HG02678 (cell line): ENCODE measurements around the gene DCAF11.
"Not testable (repeated sequence)": the region's sequence is repeated elsewhere in the genome, so short reads cannot be mapped to it uniquely, and the experiment has no call there.

Source experiments
- ATAC-seq: cut with Tn5 transposase; IDR thresholded peaks from one replicate; pipeline ENCODE4 v1.9.1; 2021; ENCODE audit warnings: mild to moderate bottlenecking, moderate library complexity; ENCODE audit not compliant: unreplicated experiment

The DCAF11 gene

DNA sequence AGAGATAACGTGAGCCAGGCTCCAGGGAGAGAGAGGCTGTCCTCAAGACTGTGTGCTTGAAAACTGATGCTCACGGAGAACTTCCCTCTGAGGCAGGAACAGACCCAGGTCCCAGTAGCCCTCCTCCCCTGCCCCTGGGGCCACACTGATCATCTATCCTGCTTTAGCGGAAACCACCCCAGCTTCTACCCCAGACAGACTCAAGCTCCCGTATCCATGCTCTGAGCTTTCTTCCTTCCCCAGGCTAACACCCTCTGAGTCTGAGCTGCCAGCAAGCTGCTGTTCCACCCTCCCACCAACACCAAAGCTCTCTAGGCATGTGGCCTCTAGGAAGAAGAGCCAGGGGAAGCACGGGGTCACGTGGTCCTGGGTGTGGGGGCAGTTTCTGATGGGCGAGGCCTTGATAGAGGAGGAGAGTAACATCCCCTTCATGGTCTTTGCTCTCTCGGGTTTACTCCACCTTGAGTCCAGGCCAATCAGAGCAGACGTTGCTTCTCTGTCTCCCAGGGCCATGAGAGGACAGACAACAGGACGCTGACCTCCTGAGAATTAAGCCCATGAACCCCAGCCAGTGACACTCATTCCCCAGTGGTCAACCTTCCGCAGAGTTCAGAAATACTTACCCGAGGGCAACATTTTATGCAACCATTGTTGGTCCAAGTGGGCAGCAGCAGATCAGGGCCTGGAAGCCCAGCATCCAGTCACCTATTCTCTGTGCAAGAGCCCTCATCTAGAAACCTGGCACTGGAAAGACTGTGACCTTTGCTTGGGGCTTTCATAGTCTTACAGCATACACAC, 19.1 kb upstream of the DCAF11 start:
- ATAC-seq: peak; percentile 66

DNA sequence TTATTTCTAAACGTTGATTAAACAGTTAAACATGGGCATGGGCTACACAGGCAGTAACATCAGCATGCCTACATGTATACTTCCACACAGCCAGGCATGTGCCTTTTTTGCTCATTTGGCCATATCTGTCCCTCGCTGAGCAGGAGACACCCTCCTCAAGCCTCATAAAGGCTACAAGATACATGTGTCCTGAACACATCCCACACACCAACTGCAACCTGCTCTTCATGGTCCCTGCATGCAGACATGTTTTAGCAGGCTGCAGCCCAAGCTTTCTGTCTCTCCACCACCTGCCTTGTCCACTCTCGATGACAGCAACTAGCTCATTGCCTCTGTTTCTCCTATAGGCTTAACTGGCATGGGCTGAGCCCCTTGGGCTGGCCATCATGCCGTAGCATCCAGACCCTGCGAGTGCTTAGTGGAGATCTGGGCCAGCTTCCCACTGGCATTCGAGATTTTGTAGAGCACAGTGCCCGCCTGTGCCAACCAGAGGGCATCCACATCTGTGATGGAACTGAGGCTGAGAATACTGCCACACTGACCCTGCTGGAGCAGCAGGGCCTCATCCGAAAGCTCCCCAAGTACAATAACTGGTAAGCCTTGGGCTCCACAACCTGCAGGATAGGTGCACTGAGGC, 17.9 kb upstream of the DCAF11 start:
- ATAC-seq: no peak

DNA sequence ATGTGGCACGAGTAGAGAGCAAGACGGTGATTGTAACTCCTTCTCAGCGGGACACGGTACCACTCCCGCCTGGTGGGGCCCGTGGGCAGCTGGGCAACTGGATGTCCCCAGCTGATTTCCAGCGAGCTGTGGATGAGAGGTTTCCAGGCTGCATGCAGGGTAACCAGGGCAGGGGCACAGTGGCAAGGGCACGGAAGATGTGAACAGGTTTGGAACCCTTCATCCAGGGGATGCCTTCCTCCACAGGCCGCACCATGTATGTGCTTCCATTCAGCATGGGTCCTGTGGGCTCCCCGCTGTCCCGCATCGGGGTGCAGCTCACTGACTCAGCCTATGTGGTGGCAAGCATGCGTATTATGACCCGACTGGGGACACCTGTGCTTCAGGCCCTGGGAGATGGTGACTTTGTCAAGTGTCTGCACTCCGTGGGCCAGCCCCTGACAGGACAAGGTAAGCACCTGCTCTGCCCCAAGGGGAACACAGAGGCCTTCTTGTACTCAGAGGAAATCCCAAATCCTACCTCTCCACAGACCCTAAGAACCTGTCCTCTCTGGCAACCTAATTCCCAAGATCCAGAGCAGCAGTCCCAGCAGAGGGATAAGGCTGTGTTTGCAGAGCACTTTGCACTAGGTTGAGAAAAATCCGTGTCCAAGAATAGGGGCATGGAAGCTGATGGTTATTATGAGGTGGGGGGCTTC, 16.2 kb upstream of the DCAF11 start:
- ATAC-seq: no peak

DNA sequence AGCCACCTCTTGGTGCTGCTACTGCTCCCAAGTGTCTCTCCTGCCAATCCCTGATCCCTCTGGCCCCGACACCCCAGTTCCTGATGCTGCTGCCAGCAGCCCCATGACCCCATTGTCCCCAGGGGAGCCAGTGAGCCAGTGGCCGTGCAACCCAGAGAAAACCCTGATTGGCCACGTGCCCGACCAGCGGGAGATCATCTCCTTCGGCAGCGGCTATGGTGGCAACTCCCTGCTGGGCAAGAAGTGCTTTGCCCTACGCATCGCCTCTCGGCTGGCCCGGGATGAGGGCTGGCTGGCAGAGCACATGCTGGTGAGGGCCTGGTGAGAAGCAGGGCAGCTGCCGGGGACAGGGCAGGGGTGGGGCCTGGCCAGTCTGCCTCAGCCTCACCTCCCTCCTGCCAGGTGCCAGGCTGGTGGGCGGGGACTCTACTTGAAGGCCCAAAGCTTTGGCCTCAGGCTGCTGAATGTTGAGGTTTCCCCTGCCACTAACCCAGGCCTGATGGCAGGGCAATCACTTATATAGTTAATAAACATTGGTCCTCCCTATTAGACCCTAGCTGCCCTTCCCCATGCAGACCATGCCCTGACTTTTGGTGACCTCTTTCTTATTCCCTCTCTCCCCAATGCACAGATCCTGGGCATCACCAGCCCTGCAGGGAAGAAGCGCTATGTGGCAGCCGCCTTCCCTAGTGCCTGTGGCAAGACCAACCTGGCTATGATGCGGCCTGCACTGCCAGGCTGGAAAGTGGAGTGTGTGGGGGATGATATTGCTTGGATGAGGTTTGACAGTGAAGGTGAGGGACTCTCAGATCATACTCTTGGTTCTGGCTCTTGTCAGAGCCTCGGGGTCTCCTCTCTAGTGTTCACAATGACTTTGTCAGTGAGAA, 15.4 kb upstream of the DCAF11 start:
- no peak for ATAC-seq

DNA sequence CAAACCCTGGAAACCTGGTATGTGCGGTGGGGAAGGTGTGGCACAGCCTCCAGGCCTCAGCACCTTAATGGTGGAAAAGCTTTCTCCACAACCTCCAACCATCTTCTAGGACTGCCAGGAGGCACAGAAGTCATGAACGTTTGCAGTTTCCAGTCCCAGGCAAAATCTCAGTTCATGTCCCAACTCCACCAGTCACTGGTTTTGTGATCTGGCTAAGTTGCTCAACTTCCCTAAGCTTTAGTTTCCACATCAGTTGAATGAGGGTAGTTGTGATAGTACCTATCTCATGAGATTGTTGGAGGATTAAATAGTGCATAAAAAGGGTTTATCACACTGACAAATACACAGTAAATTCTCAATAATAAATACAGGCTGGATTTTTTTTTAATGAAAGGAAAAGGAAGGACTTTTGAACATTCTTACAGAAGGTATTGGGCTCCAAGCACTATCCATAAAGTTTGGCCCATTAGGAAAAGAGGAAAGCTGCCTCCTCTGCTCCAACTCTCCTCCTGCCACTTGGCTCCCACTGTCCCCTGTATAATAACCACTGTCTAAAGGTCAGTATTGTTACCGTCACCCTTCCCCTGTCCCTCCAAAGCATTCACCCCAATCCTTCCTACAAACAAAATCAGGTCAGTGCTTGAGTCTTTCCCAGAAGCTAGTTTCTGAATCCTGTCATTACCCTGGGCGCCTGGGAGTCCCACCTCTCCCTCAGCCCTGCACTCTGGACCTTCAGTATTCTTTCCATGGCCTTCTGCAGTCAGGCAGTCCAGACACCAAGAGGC, 14.2 kb upstream of the DCAF11 start:
- ATAC-seq: no peak

DNA sequence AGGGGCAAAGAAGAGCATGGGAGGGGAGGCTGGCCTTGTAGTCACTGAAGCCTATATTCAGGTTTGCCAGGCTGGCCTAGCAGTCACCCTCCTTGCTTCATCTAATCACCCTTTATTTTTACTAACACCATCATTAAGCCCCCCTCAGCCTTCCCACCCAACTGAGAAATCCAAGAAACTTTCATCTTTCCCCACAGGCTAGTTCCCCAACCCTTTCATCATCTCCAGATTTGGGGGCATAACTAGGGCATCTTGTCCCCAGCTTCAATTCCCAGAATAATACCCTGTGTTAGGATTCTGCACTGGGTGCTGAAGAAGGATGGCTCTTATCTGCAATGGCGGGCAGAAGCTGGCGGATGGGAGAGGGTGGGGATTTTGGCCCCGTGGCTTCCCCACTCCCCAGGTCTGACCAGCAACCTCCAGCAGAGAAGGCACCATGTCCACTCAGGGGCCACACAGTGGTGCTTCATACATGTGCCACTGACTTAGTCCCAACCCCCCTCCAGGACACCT, 13.5 kb upstream of the DCAF11 start:
- ATAC-seq: no peak

DNA sequence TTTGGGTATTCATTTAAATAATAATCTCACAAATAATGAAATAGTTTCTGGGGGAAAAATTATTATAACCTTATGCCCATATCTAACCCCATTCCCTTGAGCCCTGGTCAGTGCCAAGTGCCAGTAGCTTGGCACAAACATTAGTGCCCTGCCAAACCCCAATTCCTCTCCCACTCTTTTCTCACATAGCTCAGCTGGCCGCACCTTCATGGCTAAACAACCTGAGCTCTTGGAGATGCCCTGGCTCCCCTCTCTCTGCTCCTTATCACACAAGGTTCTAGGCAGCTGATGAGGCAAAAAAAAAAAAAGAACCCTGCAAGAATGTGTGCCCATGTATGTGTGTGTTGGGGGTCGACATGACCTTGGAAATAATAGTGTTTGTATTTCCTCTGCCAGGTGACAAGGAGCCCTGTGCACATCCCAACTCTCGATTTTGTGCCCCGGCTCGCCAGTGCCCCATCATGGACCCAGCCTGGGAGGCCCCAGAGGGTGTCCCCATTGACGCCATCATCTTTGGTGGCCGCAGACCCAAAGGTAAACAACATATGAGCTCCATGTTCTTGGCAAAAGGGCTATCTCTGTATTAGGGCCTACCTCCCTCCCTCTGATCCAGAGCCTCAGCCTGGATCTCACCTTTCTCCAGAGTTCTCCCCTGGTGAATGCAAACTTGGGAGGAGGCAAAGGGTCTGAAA, 12.1 kb upstream of the DCAF11 start:
- ATAC-seq: no peak

DNA sequence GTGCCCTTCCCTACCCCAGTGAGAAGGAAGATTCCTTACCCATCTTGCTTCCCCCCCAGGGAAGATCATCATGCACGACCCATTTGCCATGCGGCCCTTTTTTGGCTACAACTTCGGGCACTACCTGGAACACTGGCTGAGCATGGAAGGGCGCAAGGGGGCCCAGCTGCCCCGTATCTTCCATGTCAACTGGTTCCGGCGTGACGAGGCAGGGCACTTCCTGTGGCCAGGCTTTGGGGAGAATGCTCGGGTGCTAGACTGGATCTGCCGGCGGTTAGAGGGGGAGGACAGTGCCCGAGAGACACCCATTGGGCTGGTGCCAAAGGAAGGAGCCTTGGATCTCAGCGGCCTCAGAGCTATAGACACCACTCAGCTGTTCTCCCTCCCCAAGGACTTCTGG, 11.1 kb upstream of the DCAF11 start:
- no peak for ATAC-seq

DNA sequence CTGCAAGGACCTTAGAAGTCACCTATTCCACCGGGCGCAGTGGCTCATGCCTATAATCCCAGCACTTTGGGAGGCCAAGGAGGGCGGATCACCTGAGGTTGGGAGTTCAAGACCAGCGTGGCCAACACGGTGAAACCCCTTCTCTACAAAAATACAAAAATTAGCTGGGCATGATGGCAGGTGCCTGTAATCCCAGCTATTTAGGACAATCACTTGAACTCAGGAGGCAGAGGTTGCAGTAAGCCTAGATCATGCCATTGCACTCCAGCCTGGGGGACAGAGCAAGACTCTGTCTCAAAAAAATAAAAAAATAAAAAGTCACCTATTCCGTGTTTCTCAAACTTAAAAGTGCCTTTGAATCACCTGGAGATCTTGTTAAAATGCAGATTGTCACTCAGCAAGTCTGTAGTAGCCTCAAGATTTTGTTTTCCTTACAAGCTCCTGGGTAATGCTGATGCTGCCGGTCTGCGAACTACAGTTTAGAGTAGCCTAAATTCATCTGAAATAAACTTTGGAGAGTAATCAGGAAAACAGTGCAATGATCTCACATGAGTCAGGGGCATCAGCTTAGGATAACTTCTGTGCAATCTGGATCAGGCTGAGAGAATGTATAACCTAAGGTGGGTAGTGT, 8.9 kb upstream of the DCAF11 start:
- not testable (repeated sequence) for ATAC-seq

DNA sequence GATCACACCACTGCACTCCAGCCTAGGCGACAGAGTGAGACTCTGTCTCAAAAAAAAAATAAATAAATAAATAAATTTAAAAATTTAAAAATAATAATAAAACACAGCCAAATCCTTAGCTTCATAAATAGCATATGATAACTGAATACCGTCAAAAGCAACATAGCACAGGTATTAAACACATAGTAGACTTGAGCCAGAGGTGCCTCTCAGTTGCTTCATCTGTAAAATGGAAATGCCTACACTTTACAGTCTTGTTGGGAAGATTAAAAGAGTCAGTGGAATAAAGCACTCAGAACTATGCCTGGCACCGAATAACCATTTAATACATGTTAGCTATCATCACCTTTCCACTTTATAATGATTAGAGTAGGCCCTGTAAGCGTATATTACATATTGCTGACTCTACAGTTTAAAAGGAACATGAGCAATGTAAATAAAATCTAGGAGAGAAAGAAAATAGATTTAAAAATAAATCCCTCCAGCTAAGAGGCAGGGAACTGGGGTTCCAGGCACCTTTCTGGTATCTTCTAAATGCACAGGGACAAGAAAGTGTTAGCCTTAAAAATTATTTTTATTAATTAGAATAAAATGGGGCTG, 7.8 kb upstream of the DCAF11 start:
- no peak for ATAC-seq

DNA sequence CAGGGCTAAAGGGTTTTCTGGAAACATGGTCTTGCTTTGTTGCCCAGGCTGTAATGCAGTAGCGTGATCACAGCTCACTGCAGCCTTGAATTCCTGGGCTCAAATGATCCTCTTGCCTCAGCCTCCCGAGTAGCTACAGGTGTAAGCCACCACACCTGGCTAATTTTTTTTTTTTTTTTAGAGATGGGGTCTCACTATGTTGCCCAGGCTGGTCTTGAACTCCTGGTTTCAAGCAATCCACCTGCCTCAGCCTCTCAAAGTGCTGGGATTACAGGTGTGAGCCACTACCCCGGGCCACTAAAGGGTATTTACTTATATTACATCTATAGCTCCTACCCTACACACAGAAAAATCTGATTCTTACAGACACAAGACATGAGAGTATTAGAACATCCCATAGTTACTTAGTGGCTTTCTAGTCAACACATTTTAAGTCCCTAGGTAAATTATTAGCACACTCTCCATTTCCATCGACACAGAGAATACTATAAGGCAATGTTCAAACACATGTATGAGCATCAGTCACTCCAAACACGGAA, 6.2 kb upstream of the DCAF11 start:
- ATAC-seq: peak; percentile 26

DNA sequence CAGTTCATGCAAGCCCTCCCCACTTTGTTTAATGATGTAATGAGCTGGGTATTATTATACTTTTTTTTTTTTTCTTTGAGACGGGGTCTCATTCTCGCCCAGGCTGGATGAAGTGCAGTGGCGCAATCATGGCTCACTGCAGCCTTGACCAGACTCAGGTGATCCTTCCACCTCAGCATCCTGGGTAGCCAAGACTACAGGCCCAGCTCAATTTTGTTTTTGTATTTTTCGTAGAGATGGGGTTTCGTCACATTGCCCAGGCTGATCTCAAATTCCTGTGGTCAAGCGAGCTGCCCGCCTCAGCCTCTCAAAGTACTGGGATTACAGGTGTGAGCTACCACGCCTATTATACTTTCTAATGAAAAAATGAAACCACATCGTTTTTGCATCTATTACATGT, 4.5 kb upstream of the DCAF11 start:
- no peak for ATAC-seq

DNA sequence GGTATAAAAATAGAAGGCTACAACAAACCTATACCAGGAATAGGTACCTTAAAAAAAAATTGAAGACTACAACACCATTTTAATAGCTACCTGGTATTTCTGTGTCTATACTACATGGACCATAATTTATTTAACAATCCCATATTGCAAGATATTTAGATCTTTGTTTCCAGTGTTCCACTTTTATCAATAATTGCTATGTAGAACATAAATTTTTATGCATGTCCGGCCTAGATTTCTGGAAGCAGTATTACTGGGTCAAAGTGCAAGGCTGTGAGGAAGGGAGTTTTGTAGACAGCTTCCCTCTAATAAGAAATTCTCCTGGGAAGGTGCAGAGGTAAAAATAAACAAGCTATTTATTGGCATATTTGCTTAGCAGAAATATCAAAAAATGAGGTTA, 4.1 kb upstream of the DCAF11 start:
- ATAC-seq: no peak

DNA sequence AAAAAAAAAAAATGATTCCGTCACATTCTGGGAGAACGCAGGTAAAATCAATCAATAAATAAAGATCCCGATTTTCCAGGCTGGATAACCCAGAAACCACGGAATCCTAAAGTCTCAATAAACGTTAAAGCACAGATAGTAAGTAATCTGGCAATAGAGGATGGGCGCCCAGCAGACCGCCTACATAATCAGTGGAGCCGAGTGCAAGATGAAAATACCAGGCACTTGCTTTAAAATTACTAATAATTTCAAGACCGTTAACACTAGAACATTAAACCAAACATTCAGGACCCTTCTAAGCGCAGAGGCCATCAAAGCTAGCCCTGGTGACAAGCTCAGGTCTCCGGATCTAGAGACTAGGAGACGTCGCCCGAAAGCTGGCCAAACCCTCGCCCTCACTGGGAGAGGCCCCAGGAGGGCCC, 1.2 kb upstream of the DCAF11 start:
- ATAC-seq: no peak

DNA sequence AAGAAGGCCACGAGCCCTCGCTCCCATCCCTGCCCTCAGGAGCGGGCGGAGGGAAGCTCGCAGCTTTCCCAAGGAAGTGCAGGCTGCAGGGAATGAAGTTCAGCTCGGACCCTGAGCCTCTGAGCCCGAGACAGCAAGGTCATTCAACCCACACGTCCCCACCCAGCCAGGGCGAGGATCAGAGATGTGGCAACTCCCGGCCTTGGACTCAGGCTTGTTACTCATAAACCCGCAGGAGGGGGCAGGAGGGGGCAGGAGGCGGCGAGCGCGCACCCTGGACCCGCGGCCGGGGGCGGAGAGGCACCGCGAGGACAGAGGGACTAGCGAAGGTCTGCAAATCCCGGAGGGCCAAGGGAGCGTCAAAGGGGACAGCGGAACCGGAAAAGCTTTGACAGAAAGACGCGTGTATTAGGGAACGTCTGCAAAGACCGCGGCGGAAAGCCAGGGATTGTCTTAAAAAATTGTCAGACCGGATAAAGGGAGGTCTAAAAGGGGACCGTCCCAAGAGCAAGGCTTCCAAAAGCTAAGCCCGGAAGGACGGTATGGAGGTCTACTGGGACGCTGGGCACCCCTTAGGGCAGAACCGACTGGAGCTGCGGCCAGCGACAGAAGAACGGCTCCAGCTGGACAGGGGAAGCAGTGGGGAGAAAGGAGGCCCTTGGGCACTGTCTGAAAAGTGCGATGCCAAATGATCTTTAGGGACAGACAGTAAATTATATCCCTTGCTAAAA, 611 bp upstream of the DCAF11 start:
- peak; percentile 27 for ATAC-seq

DNA sequence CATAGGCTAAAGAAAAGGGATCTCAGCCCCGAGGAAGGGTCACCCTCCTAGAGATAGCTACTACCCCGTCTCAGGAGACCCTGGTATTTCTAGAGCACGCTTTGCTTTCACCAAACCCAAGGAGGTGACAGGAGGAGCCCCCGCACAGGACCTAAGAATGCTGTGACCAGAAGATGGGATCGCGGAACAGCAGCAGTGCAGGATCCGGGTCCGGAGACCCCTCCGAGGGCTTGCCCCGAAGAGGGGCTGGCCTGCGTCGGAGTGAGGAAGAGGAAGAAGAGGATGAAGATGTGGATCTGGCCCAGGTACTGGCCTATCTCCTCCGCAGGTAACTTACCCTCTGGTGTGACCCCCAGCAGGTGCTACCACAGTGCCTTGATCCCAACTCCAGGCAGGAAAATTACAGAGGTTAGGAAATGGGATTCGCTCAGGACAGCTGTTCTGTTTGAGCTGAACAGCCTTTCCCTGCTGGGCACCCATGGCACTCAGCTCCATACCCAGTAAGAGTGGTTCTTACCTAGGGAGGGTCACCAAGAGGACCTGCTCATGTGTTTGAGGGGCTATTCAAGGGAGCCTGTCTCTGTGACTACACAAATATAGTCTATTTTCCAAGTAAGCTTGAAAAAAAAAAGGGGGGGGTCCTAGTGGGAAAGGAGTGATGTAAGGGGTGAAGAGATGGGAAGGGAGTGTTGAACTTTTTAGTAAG, 998 bp downstream of the DCAF11 start:
- ATAC-seq: no peak
